K562 (cell line): Measurements from ENCODE around the gene HK1. TPM values are rescaled to one million over a fixed set of nuclear protein-coding genes. Genes with fewer than 3 reads are reported as not detected.

ENCODE experiments used
- ATAC-seq: fragments of 200-7000 bp; cut with Tn5 transposase; 3 replicates; pipeline ENCODE4 v1.9.1; 2020; ENCODE audit warnings: moderate library complexity
- BruUV-seq: library from RNA; stranded (reverse); fragments of 400-500 nt; replicated peaks from 2 replicates; lab custom pipeline; 2021; lab: Mats Ljungman, UMichigan
- CTCF ChIA-PET: fragments of 300-600 bp; formaldehyde crosslinking; extraction: SDS; loops from one replicate; lab custom pipeline; 2021; ENCODE audit warnings: low intra/inter-chr PET ratio; lab: Yijun Ruan, JAX
- POLR2A ChIA-PET: fragments of 300-600, 350-650 bp; sonication (Branson Sonifier 250); formaldehyde crosslinking; extraction: SDS; loops from one replicate; lab custom pipeline; 2021; ENCODE audit warnings: antibody characterized with exemption, inconsistent platforms; lab: Yijun Ruan, JAX
- DNase-seq, 4 experiments: peaks; one replicate each; pipeline versions ENCODE4 v3.0.0 to v3.0.0-alpha.2; 2011 to 2018; ENCODE audit warnings: low spot score in 3 of 4, mixed read lengths in 3 of 4; ENCODE audit errors: extremely low read depth in 1 of 4
- FAIRE-seq: peaks from 2 replicates; lab custom pipeline; 2011; peaks lifted over from hg19 to GRCh38; lab: Jason Lieb, UNC
- H2AFZ ChIP-seq: 2 replicates; pipeline ENCODE4 v1.6.0; 2011; ENCODE audit warnings: low read depth, low read length, control low read depth, inconsistent platforms
- H3K27ac ChIP-seq: fragments of 200-600 bp; 3 replicates; pipeline ENCODE4 v1.8.0; 2011; ENCODE audit warnings: low read depth, mild to moderate bottlenecking, control low read depth, inconsistent platforms, low read length, moderate library complexity, mixed read lengths; ENCODE audit errors: extremely low read depth
- H3K27me3 ChIP-seq, 2 experiments: fragments of 300-600 bp in 1 of 2; 2 replicates in 1 of 2; 3 replicates in 1 of 2; pipeline versions ENCODE4 v1.6.0 to v1.8.0; 2011; ENCODE audit warnings: inconsistent platforms in 2 of 2, low read length in 2 of 2, mild to moderate bottlenecking in 1 of 2, mixed read lengths in 1 of 2, moderate library complexity in 1 of 2; ENCODE audit not compliant: control insufficient read depth in 2 of 2, insufficient read depth in 2 of 2
- H3K36me3 ChIP-seq: fragments of 300-600 bp; 3 replicates; pipeline ENCODE4 v1.8.0; 2011; ENCODE audit warnings: mild to moderate bottlenecking, low read length, inconsistent platforms; ENCODE audit not compliant: control insufficient read depth, insufficient read depth
- H3K4me1 ChIP-seq, 2 experiments: fragments of 200-600 bp in 1 of 2; replicated peaks in 1 of 2; 2 replicates in 1 of 2; 3 replicates in 1 of 2; pipeline versions ENCODE4 v1.5.1 to v1.8.0; 2011; ENCODE audit warnings: inconsistent platforms in 2 of 2, low read length in 2 of 2, mild to moderate bottlenecking in 1 of 2, mixed read lengths in 1 of 2, moderate library complexity in 1 of 2; ENCODE audit not compliant: control insufficient read depth in 2 of 2, insufficient read depth in 2 of 2
- H3K4me2 ChIP-seq: 2 replicates; pipeline ENCODE4 v1.6.1; 2011; ENCODE audit warnings: low read length, control low read depth, inconsistent platforms, mixed read lengths; ENCODE audit not compliant: insufficient read depth
- H3K4me3 ChIP-seq: fragments of 200-600 bp; sonication (generic), shearing (Covaris generic); 2 replicates; pipeline ENCODE4 v1.5.1; 2016; ENCODE audit warnings: control low read depth, inconsistent platforms
- H3K79me2 ChIP-seq: fragments of 200-600 bp; 3 replicates; pipeline ENCODE4 v1.8.0; 2011; ENCODE audit warnings: low read length, inconsistent platforms; ENCODE audit not compliant: control insufficient read depth, insufficient read depth
- H3K9ac ChIP-seq, 2 experiments: 2 replicates each; pipeline versions ENCODE4 v1.6.0 to v1.6.1; 2011; ENCODE audit warnings: low read depth in 2 of 2, low read length in 2 of 2, control low read depth in 1 of 2, inconsistent platforms in 1 of 2, mild to moderate bottlenecking in 1 of 2, mixed read lengths in 1 of 2; ENCODE audit not compliant: insufficient read depth in 1 of 2
- H3K9me1 ChIP-seq: one replicate; pipeline ENCODE4 v1.6.0; 2011; ENCODE audit warnings: inconsistent platforms, mild to moderate bottlenecking, low read length, moderate library complexity; ENCODE audit not compliant: control insufficient read depth, insufficient read depth
- H3K9me3 ChIP-seq: replicated peaks from 2 replicates; pipeline ENCODE4 v1.5.1; 2011; ENCODE audit warnings: low read depth, low read length, inconsistent platforms; ENCODE audit not compliant: control insufficient read depth, insufficient read depth
- H4K20me1 ChIP-seq: replicated peaks from 2 replicates; pipeline ENCODE4 v1.6.1; 2011; ENCODE audit warnings: low read length, inconsistent platforms, mixed read lengths; ENCODE audit not compliant: control insufficient read depth, insufficient read depth
- BRF1 ChIP-seq: IDR thresholded peaks from 3 replicates; pipeline ENCODE4 v1.6.1; 2011; ENCODE audit warnings: borderline replicate concordance, mild to moderate bottlenecking; ENCODE audit not compliant: insufficient read length; ENCODE audit errors: extremely low read depth
- GABPA ChIP-seq: fragments of 200-800 bp; sonication (Bioruptor generic); conservative IDR thresholded peaks from 2 replicates; pipeline ENCODE4 v1.6.1; 2016; ENCODE audit warnings: low read depth, missing genetic modification characterization, missing compliant biosample characterization
- JUN ChIP-seq, 2 experiments: sonication (generic) in 1 of 2; formaldehyde crosslinking in 1 of 2; IDR thresholded peaks; 2 replicates each; pipeline versions ENCODE4 v1.6.1 to v1.8.0; 2012 to 2022; ENCODE audit warnings: borderline replicate concordance in 2 of 2, mild to moderate bottlenecking in 2 of 2, improper control_type of control experiment in 1 of 2, low read depth in 1 of 2, low read length in 1 of 2, missing genetic modification reagents in 1 of 2
- NFE2L1 ChIP-seq: fragments of 450-650 bp; IDR thresholded peaks from 2 replicates; pipeline ENCODE4 v1.6.1; 2016; ENCODE audit warnings: missing genetic modification characterization, low read depth, mild to moderate bottlenecking, missing compliant biosample characterization, moderate library complexity, borderline replicate concordance
- NFIX ChIP-seq: fragments of 250-450 bp; sonication (Bioruptor Pico); IDR thresholded peaks from 2 replicates; pipeline ENCODE4 v1.4.0; 2020; ENCODE audit warnings: low read depth, mild to moderate bottlenecking, moderate library complexity
- NR3C1 ChIP-seq: sonication (generic); formaldehyde crosslinking; IDR thresholded peaks from 2 replicates; pipeline ENCODE4 v1.8.1; 2022; ENCODE audit warnings: missing genetic modification reagents
- PCBP2 ChIP-seq: fragments of 200-400 bp; formaldehyde crosslinking; IDR thresholded peaks from 2 replicates; pipeline ENCODE4 v1.6.1; 2018; ENCODE audit warnings: low read length, low read depth, mild to moderate bottlenecking, moderate library complexity; ENCODE audit not compliant: poor library complexity, severe bottlenecking
- POLR2AphosphoS2 ChIP-seq: IDR thresholded peaks from 2 replicates; pipeline ENCODE4 v1.6.1; 2012; ENCODE audit warnings: low read length, improper control_type of control experiment
- TARDBP ChIP-seq: fragments of 450-650 bp; IDR thresholded peaks from 2 replicates; pipeline ENCODE4 v1.6.1; 2016
- TEAD4 ChIP-seq, 2 experiments: sonication (generic) in 1 of 2; formaldehyde crosslinking in 1 of 2; IDR thresholded peaks; 2 replicates each; pipeline versions ENCODE4 v1.6.1 to v1.8.0; 2012 to 2022; ENCODE audit warnings: borderline replicate concordance in 1 of 2, inconsistent platforms in 1 of 2, low read length in 1 of 2, mild to moderate bottlenecking in 1 of 2, missing genetic modification reagents in 1 of 2
- WGBS: fragments of 100-300 bp; shearing (Covaris generic); methylation state at CpG from one replicate; pipeline ENCODE4 v1.1.6; 2016; ENCODE audit warnings: low coverage, mixed read lengths; ENCODE audit not compliant: insufficient coverage; ENCODE audit errors: missing lambda C conversion rate; 5-methylcytosine and 5-hydroxymethylcytosine counted together
- in situ Hi-C: fragments of 300-500 bp; cut with MboI; formaldehyde crosslinking; loops from 4 replicates; pipeline ENCODE4 v1.15.0; 2018; ENCODE audit warnings: inconsistent platforms, mixed read lengths
- intact Hi-C: fragments of 100-400 bp; cut with micrococcal nuclease; formaldehyde crosslinking; loops from 2 replicates; pipeline ENCODE4 v1.14.2; 2022
- polyA plus RNA-seq, 8 experiments: library from polyadenylated mRNA; depleted of rRNA in 4 of 8; stranded (reverse) in 5 of 8; unstranded in 3 of 8; fragments of >200 nt; fragmentation: Nextera tagmentation in 2 of 8; fragmentation: Illumina TruSeq in 1 of 8; extraction: Ambion mirVana in 2 of 8; extraction: Trizol in 1 of 8; gene quantifications; 2 replicates each; pipeline versions ENCODE4 v1.2.1 to v1.2.3, GENCODE V29; 2011 to 2014; ENCODE audit warnings: inconsistent platforms in 1 of 8, missing spikeins in 1 of 8
- total RNA-seq, 7 experiments: library from RNA; depleted of rRNA in 6 of 7; stranded (reverse); fragments of >200 nt in 6 of 7; fragmentation: Illumina TruSeq in 2 of 7; extraction: Trizol in 2 of 7; gene quantifications; 2 replicates each; pipeline versions ENCODE4 v1.2.1 to v1.2.3, GENCODE V29; 2011 to 2021; ENCODE audit warnings: low replicate concordance in 1 of 7
- TF ChIP-seq, protein P1 (sequence below), 2 experiments: IDR thresholded peaks in 1 of 2; conservative IDR thresholded peaks in 1 of 2; 2 replicates each; pipeline ENCODE4 v1.6.1; 2016; ENCODE audit warnings: low read depth in 2 of 2, mild to moderate bottlenecking in 1 of 2, missing compliant biosample characterization in 1 of 2, missing genetic modification characterization in 1 of 2, moderate library complexity in 1 of 2
- TF ChIP-seq, protein P2 (sequence below): fragments of 250-450 bp; sonication (Bioruptor Pico); IDR thresholded peaks from 2 replicates; pipeline ENCODE4 v1.5.0; 2021; ENCODE audit warnings: mild to moderate bottlenecking, borderline replicate concordance

HK1 gene
- total and polyA plus RNA-seq, 9 of the 15 experiments (the other 6 are each of a cell fraction or from before 2014, with no cell fraction given): 29.2 to 444 (median 193) TPM

DNA sequence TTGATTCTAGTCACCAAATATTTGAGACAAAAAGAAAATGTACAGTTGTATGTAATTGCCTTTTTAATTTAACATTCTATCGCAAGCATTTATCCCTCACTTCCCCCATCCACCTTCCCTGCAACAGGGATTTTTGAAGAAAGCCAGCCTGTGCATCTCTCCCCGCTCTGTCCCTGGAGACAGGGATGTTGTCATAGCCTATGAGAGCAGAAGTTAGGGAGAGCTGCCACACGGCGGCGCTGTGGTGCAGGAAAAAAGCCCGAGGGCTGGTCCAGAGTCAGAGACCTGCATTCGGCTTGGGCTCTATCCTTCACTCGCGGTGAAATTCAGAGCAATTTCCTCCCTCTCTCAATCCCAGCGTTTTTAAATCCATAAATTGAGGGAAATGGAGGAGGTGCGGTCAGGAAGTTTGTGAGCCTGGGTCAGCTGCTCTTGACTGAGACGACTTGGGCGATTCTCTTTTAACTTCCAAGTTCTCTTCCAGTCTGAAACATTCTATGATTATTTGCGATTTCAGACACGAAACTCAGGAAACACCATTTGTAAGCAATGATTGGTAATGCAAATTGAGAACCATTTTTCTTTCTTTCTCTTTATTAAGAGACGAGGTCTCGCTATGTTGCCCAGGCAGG is 40.7 kb upstream of the HK1 start (continued):
- TF ChIP-seq NFE2L1 (tag): no peak
- no peak for TF ChIP-seq POLR2AphosphoS2
- peak; percentile 30; the same call in 1 of the 2 replicates for TF ChIP-seq TEAD4 (IDR thresholded peaks at IDR 0.05; ENCODE audit: low read length)
- no peak for TF ChIP-seq TEAD4 (CRISPR knock-in tag; IDR thresholded peaks at IDR 0.05; ENCODE audit: borderline replicate concordance)
- TF ChIP-seq, protein P1, sequence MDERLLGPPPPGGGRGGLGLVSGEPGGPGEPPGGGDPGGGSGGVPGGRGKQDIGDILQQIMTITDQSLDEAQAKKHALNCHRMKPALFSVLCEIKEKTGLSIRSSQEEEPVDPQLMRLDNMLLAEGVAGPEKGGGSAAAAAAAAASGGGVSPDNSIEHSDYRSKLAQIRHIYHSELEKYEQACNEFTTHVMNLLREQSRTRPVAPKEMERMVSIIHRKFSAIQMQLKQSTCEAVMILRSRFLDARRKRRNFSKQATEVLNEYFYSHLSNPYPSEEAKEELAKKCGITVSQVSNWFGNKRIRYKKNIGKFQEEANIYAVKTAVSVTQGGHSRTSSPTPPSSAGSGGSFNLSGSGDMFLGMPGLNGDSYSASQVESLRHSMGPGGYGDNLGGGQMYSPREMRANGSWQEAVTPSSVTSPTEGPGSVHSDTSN (CRISPR knock-in tag; IDR thresholded peaks at IDR 0.05; ENCODE audit: low read depth): no peak
- TF ChIP-seq, protein P1 (tag; conservative IDR thresholded peaks at IDR 0.05; ENCODE audit: low read depth): no peak
- no peak for TF ChIP-seq TARDBP

DNA sequence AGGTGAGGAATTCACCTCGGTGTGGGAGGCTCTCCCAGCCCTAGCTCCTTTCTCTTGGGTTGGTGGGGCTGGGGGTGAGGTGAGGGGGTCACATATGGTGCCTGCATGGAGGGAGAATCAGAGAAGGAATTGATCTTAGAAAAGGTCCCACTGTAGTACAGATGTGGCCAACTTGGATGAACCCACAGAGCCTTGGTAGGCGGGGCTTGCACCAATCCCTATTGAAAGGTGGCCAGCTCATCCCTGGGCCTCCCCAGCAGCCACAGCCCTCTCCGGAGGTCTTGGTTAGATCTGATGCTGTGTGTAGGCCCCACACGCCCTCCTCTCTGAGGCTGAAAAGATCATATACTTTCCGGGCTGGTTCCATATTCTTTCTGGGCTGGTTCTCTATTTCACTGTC is 39.2 kb upstream of the HK1 start:
- DNase-seq: no peak
- no peak overlapping the region for H3K4me3 ChIP-seq
- no peaks in the 10 kb centered on the region for H4K20me1 ChIP-seq
- H3K79me2 ChIP-seq: no peaks in the 10 kb centered on the region
- no peak overlapping the region for H3K4me2 ChIP-seq
- no TSS peak for BruUV-seq
- no peaks in the 10 kb centered on the region for H3K9me1 ChIP-seq
- FAIRE-seq: no peak
- H3K27ac ChIP-seq: no peak overlapping the region
- WGBS: 43% methylated on average over 5 of the region's 5 CpGs
- peak; percentile 7; the same call in 1 of the 3 replicates for ATAC-seq
- H3K36me3 ChIP-seq: no peaks in the 10 kb centered on the region
- in situ Hi-C loops (loop anchor here (25.0 kb wide), 1 partner anchor 398 kb away; the partner anchor contains the start of gene FAM241B), intact Hi-C loops (loop anchor here (10.0 kb wide), 1 partner anchor 396 kb away; the partner anchor contains the start of gene FAM241B)
- ChIA-PET POLR2A (interaction anchor here (0.7 to 2.6 kb wide), 11 partner anchors 9 to 818 kb away, joined by 3 to 14 read pairs (median 3); no protein-coding TSS in a partner anchor), CTCF (interaction anchor here (0.6 to 3.8 kb wide), 2 partner anchors 154 to 1774 kb away, joined by 4 to 71 read pairs; no protein-coding TSS in a partner anchor)
- no peak overlapping the region for H3K9ac ChIP-seq
- no peaks in the 10 kb centered on the region for H3K9me3 ChIP-seq
- peaks cover 16 to 22% of the 10 kb centered on the region in 2 experiments; a peak in 4 of 5 replicates for H3K4me1 ChIP-seq
- H2AFZ ChIP-seq: no peak overlapping the region
- no peaks in the 10 kb centered on the region for H3K27me3 ChIP-seq
- TF ChIP-seq GABPA (no peak), NR3C1 (CRISPR knock-in tag) (no peak), BRF1 (no peak), PCBP2 (no peak), JUN (IDR thresholded peaks at IDR 0.05; ENCODE audit: borderline replicate concordance, low read depth, low read length) (no peak), JUN (CRISPR knock-in tag; IDR thresholded peaks at IDR 0.05; ENCODE audit: borderline replicate concordance) (no peak), NFIX (no peak)
- TF ChIP-seq, protein P2, sequence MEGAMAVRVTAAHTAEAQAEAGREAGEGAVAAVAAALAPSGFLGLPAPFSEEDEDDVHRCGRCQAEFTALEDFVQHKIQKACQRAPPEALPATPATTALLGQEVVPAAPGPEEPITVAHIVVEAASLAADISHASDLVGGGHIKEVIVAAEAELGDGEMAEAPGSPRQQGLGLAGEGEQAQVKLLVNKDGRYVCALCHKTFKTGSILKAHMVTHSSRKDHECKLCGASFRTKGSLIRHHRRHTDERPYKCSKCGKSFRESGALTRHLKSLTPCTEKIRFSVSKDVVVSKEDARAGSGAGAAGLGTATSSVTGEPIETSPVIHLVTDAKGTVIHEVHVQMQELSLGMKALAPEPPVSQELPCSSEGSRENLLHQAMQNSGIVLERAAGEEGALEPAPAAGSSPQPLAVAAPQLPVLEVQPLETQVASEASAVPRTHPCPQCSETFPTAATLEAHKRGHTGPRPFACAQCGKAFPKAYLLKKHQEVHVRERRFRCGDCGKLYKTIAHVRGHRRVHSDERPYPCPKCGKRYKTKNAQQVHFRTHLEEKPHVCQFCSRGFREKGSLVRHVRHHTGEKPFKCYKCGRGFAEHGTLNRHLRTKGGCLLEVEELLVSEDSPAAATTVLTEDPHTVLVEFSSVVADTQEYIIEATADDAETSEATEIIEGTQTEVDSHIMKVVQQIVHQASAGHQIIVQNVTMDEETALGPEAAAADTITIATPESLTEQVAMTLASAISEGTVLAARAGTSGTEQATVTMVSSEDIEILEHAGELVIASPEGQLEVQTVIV (CRISPR knock-in tag): no peak
